Central memory CD4-positive, alpha-beta T cell (primary cell): ENCODE data around the gene SLC9A6.
A peak's percentile ranks its signal among the peaks of the same experiment; 100 is the strongest.

ENCODE experiments used
- DNase-seq: peaks from one replicate; pipeline ENCODE4 v3.0.0; 2022
- total RNA-seq, 3 experiments: gene quantifications; one replicate each; lab custom pipeline; 2026; lab: John Stamatoyannopoulos, UW

SLC9A6 gene
- total RNA-seq, result 40.1 to 59.1 (median 42.8) reads per million in 3 experiments

DNA sequence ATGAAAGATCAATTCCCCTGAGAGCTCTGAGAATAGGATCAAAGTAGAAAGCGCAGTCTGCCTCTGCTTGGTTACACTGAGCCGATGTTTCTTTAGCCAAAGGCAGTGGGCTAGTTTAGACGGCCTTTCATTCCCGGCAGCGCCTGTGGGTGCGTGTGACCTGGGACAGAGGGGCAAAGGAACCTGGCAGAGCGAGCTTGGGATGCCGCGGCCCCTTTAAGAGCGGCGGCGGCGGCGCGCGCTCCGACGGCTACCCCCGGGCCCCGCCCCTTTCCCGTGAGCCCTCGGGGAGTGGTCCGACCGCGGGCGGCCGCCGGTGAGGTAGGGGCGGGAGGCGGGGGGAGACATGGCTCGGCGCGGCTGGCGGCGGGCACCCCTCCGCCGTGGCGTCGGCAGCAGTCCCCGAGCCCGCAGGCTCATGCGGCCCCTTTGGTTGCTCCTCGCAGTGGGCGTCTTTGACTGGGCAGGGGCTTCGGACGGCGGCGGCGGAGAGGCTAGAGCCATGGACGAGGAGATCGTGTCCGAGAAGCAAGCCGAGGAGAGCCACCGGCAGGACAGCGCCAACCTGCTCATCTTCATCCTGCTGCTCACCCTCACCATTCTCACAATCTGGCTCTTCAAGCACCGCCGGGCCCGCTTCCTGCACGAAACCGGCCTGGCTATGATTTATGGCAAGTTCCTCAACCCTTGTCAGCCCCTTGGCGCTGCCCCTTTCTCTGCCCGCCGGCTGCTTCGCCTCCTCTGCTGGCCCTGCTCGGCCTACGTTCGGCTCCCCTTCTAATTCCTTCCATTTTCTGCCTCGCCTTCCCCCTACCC is at the start of gene SLC9A6:
Gene SLC9A6, plus strand, starts transcription at position 279 of the 816 bp plus-strand sequence. Its CDS starts 224 bp downstream, at position 503.
- peak; percentile 59 for DNase-seq

DNA sequence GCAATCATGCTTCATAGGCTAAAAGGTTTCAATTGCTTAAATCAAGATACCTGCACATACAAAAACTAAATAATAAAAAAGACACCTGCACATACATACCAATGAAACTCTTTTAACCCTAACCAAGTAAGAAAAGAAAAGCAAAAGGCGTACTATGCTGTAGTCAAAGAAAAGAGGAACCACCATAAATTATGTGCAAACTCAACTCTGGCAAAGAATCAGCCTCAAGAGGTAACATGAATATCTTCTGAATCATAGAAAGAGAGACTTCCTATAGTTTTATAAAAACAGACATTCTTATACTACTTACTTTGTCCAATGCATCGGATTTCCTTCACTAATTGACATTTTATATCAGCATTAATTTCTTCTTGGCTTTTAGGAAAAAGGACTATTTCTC is 40.7 kb upstream of the SLC9A6 start:
- DNase-seq, result no peak

DNA sequence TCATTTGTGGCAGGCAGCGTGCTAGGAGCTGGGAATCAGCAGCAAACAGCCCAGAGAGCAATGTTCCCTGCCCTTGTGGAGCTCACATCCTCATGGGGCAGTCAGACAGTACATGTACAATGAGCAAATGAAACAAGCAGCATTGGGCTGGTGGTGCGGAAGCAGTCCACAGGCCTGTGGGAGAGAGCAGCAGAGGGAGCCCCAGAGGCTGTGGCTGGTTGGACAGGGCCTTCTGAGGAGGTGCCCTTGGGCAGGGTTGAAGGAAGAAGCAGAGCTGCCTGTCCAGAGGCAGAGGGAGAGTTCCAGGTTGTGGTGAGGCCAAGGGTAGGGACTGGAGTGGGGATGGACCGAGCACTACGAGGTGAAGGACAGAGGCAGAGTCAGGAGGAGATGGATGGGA is 33.9 kb upstream of the SLC9A6 start:
- DNase-seq, result no peak

DNA sequence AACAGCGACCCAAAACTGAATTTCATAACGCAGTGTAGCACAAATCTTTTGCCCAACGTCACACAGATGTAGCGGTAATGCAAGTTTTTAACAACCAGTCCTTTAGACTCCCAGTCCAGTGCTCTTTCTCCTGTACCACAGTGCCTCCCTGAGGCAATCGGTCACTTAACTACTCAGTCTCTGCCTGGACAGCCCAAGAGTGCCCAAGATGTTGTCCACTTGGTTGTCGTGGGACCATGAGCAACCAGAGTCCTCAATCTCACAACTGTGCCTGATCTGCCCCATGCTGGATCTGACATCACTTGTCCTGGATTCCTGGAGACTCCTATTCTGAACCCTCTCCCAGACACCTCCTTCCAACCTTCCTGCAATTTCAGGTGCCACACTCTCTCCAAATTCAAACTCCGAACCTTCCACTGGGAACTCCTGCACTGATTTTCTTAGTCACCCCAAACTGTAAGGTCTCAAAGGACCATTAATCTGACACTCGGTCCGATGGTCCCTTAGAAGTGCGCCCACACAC is 12.1 kb upstream of the SLC9A6 start:
- no peak for DNase-seq

DNA sequence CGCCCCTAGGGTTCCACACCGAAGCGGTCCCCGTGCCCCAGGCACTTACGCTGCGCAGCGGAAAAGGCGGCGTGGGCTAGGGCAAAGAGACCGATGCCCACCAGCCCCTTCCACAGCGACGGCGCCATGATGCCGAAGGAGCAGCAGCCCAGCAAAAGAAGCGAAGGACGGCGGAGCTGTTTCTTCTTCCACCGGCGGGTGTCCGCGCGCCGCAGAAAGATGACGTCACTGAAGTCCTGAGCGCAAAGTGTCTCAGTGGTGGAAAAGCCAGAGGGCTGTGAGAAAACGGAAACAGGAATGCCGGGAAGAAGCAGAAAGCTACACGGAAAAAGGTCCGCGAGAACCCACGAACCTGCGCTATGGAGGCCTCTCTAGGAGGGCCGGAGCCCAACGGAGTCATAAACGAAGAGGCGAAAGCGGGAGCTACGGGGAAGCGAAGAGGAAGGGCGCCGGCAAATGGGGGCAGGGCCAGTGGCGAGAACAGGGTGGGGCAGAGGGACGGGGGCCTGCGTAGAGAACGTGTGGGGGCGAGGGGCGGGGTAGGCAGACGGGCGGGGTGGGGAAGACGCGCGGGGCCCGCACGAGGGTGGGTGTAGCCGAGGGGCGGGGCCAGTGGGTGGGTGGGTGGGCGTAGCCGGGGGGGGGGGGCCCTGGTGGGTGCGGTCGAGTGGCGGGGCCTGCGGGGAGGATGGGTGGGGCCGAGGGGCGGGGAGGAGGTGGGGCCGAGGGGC is 11.5 kb upstream of the SLC9A6 start, which contains the start of gene MMGT1:
Gene MMGT1, minus strand, starts transcription at position 441 of the 731 bp plus-strand sequence. Its CDS starts 313 bp downstream, at position 128.
- DNase-seq, result peak; percentile 79

DNA sequence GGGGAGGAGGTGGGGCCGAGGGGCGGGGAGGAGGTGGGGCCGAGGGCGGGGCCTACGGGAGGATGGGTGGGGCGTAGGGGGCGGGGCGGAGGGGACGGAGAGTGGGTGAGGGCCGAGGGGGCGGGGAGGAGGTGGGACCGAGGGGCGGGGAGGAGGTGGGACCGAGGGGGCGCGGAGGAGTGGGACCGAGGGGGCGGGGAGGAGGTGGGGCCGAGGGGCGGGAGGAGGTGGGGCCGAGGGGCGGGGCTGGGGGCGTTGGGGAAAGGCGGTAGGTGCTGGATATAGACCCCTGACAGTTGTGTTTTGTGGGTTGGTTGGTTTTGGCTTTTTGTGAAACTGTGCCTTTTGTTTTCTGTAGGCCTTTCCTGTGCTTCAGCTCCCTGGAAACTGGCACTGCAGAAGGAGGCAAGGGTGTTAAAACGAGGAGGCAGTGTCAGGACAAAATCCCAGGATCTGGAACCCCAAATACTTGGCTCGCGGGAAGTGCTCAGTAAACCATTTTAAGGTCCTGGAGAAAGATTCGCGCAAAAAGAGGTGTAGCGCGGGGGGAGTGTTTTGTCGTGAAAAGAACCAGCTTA is 10.9 kb upstream of the SLC9A6 start:
- DNase-seq, result peak; percentile 48

DNA sequence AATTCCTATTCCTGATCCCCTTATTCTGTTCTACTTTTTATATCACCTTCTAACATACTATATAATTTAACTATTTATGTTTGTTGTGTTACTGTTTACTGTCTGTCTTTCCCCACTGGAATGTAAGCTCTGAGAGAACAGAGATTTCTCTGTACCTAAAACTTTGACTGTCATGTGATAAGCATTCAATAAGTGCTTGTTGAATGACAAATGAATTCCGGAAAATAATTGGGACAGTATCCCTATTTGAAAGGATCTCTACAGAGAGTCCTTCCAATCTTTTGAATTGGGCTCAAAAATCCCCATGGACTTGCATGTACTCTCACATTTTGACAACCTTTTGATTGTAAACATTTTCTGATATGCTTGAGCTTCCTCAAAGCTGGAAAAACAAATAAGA is 9.8 kb upstream of the SLC9A6 start:
- DNase-seq, result no peak

DNA sequence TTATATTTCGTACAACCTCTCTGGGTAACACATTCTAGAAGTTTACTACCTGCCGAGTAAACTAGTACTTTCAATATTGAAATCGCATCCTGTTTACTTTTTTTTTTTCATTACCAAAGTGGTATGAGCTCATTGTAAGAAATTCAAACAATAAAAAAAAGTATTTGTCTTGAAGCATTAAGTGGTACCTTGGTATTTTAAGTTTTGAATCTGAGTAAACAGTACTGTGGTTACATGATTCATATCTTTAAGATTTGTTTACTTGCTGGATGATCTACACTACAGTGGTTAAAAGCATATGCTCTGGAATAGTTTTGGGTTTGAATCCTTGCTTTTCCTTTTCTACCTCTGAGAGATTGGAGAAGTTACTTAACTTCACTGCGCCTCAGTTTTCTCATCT is 7.6 kb upstream of the SLC9A6 start:
- peak; percentile 6 for DNase-seq

DNA sequence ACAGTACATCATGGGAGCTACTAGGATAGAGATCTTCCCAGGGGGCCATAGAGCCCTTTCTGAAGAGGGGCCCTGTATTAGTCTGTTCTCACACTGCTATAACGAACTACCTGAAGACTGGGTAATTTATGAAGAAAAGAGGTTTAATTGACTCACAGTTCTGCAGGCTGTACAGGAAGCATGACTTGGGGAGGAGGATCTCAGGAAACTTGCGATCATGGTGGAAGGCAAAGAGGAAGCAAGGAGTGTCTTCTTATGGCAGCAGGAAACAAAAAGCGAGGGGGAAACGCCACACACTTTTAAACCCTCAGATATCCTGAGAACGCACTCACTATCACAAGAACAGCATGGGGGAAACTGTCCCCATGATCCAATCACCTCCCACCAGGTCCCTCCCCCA is 4.2 kb upstream of the SLC9A6 start:
- DNase-seq, result no peak

DNA sequence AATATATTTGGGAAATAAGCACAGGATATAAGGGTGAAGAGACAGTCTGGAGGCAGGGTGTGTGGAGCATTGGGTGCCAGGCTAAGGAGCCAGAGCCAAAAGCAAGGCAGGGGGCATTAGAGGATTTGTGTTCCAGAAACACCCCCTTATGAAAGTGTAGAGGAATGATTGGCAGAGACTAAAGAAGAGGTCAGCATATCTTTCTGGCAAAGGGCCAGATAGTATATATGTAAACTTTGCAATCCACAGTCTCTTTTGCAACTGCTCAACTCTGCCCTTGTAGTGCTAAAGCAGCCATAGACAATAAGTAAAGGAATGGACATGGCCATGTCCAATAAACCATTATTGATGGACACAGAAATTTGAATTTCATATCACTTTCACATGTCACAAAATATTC is 3.6 kb upstream of the SLC9A6 start:
- no peak for DNase-seq

DNA sequence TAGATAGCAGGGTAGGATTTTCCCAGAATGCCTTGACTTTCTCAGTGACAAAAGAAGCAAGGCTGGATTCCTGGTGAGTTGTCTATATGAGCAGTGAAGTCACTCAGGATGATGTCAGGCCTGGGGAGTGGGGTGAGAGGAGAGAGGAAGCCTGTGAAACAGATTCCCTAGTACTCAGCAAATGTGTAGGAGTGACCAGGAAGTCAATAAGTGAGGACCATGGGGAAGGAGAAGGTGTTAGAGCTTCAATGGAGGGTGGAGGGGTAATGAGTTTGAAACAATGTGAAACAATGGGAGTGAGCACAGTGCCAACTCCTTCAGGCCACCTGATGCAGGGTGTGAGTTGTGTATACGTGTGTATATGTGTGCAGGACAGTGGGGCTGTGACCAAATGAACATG is 2.4 kb upstream of the SLC9A6 start:
- no peak for DNase-seq

DNA sequence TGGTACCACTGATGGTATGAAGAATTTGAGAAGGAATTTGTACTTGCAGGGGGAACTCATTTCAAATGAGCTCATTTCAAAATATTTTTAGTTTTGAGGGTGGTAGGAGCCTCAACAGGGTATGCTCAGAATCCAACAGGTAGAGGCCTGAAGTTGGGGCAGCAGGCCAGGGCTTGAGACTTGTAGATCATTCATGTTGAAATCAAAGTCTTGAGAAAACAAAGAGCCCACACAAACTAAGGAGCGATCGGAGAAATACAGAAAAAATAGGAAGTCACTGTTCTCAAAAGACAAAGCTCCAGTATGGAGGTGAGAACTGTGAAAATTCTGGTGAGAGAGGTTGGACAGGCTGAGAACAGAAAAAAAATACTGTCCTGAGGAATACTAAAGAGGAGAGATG is 979 bp upstream of the SLC9A6 start:
- no peak for DNase-seq

DNA sequence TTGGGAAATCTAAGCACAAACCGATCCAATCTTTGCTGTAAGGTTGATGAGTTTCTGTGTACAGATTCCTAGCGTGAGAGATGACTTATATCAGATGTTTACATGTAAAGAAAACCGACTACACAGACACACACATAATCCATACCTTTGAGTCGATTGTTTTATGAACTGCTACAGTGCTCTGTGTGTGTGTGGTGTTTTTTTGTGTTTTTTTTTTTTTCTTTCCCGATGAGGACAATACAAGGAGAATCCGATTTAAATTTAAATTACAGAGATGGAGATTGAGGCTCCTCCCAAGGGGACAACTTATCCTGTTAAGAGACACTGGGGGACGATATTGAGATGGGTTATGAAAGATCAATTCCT is 461 bp upstream of the SLC9A6 start:
- no peak for DNase-seq

DNA sequence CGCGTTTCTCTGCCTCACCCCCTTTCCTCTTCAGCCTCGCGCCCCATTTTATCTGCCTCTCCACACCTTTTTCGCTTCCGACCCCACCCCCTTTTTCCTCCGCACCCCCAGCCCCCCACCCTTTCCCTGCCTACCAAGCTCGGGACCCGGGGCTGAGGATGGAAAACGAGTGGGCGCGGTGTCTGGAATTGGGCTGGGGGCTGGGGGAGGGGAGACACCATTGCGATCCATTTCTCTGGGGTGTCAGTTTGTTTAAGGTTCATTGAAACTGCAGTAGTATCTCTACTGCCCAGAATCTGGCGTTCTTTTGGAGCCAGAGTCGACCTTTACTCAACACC is 707 bp downstream of the SLC9A6 start:
- no peak for DNase-seq

DNA sequence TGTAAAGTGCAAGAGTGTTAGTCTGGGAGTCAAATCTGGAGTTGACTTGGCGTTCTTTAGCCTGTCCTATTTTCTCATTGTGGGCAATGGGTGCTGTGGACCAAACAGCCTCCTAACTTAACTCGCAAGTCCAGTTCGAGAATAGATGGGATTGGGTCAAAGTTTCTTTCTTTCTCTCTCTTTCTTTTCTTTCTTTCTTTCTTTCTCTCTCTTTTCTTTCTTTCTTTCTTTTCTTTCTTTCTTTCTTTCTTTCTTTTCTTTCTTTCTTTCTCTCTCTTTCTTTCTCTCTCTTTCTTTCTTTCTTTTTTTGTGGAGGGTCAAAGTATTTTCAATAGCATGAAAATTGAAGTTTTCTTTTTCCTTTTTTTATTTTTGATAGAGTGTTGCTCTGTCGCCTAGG is 3.0 kb downstream of the SLC9A6 start:
- DNase-seq, result no peak

DNA sequence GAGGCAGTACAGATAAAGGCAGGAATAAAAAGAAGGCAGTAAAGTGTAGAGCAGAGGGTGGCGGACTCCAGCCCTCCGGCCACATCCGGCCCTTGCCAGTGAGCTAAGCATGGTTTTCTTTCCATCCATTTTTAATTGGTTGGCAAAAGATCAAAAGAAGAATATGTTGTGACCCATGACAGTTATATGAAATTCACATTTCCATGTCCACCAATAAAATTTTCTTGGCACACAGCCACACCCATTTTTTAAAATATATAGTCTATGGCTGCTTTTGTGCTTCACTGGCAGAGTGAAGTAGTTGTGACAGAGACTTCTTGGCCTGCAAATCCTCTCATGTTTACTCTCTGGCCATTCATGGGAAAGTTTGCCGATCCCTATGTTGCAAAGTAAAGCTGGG is 29.8 kb downstream of the SLC9A6 start:
- DNase-seq, result no peak

DNA sequence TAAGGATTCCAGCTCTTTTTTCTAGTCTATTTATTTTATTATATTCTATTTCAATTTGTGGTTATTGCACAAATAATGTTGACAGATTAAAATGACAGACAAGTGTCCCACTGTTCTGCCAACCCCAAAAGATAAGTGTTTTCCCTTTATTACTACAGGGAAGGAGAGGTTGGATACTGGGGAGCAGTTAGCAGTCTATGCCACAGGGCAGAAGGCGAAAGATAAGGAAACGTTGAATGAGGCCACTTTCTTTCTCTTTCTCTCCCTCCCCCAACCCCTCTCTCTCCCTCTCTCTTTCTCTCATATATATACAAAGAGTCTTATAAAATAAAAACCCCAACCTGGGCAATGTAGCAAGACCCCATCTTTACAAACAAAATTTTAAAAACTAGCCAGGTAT is 31.6 kb downstream of the SLC9A6 start:
- no peak for DNase-seq

DNA sequence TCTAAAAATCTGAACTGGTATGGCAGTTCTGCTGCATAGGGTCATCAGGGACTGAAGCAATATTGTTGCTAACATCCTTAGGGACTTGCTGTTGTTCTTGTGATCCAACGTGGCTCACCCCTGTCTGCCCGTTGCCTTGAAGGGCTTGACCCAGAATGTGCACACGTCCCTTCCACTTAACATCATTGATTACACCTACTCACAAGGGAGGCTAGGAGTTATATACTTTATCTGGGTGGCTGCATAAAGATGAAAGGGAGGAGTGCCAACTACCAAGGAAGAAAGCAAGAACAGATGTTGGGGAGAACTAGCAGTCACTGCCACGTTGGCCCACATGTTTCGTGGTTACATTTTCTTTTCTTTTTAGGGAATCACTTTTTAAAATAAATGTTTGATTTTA is 34.0 kb downstream of the SLC9A6 start:
- no peak for DNase-seq

DNA sequence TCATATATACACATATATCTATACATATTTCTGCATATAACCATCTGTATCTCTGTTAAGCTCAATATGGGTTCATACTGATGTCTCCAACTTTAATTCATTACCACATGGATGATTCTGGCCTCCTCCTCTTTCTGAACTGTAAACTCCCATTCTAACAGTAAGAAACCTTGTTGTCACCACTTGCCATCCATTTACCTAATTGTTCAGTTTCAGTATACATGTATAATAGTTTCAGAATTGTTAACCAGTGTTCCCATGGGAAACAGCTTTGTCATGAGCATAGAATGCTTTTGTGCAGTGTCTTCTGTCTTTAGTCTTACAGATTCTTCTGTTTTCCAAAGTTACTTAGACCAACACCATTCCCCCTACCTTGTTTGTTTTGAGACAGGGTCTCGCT is 35.9 kb downstream of the SLC9A6 start:
- no peak for DNase-seq

DNA sequence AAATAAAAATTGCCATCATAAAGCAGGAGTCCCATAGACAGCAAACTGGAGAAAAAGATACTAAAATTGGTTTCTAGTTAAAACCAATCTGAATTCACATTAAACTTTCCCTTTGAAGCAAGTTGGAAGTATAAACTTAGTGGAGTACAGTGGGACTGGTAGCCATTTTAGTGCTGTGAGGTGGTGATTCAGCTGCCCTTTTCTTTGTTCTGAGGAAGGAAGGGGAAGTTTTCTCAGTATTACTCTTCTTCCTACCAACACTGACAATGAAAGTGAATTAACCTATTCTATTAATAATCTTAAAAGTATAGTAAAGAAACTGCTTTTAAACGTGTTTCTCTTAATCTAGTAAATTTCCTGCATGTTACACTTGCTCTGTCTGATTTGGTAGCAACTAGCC is 36.7 kb downstream of the SLC9A6 start:
- DNase-seq, result no peak

DNA sequence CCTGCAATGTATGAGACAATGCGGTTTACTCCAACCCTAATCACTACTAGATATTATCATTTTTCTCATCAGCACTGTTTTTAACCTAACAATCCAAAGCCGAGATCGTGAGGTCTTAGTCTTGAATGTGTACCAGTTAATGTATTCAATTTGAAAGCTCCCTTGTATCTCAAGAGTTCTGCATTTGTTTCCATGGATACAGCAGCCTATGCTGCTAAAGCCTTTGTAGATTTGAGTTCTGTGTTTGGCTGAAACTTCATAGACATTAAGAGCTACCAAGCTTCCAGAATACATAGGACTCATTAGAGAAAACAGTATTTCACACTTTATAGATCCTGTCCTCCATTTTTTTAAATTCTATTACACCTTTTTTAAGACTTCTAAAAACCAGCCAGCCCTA is 39.9 kb downstream of the SLC9A6 start:
- DNase-seq, result no peak

DNA sequence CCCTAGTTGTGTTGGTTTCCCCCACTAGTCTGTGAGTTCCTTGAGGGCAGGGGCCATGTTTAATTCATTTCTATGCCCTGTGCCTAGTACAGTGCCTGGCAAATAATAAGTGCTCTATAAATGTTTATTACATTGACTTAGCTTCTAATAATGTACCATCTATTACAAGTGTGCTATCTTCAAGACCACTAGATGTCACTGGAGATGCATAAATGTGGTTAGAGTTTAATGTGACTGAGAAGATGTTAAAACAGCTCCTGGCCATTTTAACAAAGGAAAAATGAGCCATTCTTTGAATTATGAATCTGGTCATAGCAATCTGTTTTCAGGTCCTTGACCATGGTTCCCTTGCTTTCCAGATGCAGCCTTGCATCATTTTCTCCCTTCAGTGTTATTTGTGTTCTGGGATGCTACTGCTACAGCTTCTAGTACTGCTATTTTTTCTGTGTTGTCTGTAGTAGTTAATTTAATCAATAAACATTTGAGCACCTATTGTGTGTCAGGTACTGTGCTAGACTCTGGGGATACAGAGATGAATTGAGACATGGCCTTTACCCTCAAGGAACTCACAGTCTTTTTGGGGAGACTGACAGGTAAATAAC is 43.2 kb downstream of the SLC9A6 start:
- DNase-seq, result peak; percentile 39

DNA sequence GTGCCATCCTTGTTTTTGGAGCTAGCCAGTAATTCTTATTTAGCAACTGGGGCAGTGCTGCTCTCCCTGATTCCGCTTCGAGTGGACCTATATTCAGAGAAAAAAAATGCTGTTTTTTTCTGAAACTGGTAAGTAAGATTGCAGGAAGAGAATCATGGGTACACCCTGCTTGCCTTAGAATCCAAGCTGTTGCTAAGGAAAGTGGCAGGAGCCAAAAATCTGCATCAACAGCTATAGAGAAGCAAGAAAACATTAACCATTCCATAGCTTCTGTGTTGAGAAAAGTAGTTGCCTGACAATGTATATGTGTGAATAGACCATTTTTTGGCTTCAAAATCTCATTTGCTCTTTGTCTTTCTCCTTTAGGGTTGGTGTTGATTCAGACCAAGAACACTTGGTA is 44.5 kb downstream of the SLC9A6 start:
- no peak for DNase-seq
